HG03039 (cell line): ENCODE measurements around the gene ZNF710.

ENCODE experiments used
- ATAC-seq: cut with Tn5 transposase; IDR thresholded peaks from one replicate; pipeline ENCODE4 v1.9.1; 2021; ENCODE audit warnings: mild to moderate bottlenecking, moderate library complexity; ENCODE audit not compliant: unreplicated experiment

ZNF710 gene

GRCh38 chr15:90076716-90077115 lies 75.6 kb downstream of the ZNF710 start:
- no peak for ATAC-seq

GRCh38 chr15:90078965-90079364 lies 77.8 kb downstream of the ZNF710 start:
- no peak for ATAC-seq

GRCh38 chr15:90079619-90080457 lies 78.7 kb downstream of the ZNF710 start:
- no peak for ATAC-seq

- no peak for ATAC-seq
These were observed 79.3 kb downstream of the ZNF710 start for GRCh38 chr15:90080458-90080755.

- no peak for ATAC-seq
These were observed 79.8 kb downstream of the ZNF710 start for GRCh38 chr15:90080818-90081393.

GRCh38 chr15:90082140-90082715 lies 81.1 kb downstream of the ZNF710 start:
- no peak for ATAC-seq

- ATAC-seq = no peak
These were observed 82.3 kb downstream of the ZNF710 start for GRCh38 chr15:90083419-90083818.

GRCh38 chr15:90083954-90084607 lies 83.0 kb downstream of the ZNF710 start:
- no peak for ATAC-seq

- no peak for ATAC-seq
These were observed 83.8 kb downstream of the ZNF710 start for GRCh38 chr15:90084876-90085423.

- no peak for ATAC-seq
These were observed 84.4 kb downstream of the ZNF710 start for GRCh38 chr15:90085565-90085964.

- ATAC-seq = no peak
These were observed 85.7 kb downstream of the ZNF710 start for GRCh38 chr15:90086868-90087268.

- no peak for ATAC-seq
These were observed 86.5 kb downstream of the ZNF710 start for GRCh38 chr15:90087454-90088154.

- ATAC-seq = no peak
These were observed 89.2 kb downstream of the ZNF710 start for GRCh38 chr15:90090226-90090848.

GRCh38 chr15:90091156-90091931 lies 90.2 kb downstream of the ZNF710 start:
- ATAC-seq = no peak

- ATAC-seq = no peak
These were observed 94.4 kb downstream of the ZNF710 start for GRCh38 chr15:90095521-90095959.

- ATAC-seq = peak; percentile 34
These were observed 96.4 kb downstream of the ZNF710 start for GRCh38 chr15:90097475-90097874.

- no peak for ATAC-seq
These were observed 98.1 kb downstream of the ZNF710 start for GRCh38 chr15:90099072-90099867.

- no peak for ATAC-seq
These were observed 99.0 kb downstream of the ZNF710 start for GRCh38 chr15:90099868-90100831.
